ENCODE measurements around the gene MGLL.

Gene MGLL

DNA sequence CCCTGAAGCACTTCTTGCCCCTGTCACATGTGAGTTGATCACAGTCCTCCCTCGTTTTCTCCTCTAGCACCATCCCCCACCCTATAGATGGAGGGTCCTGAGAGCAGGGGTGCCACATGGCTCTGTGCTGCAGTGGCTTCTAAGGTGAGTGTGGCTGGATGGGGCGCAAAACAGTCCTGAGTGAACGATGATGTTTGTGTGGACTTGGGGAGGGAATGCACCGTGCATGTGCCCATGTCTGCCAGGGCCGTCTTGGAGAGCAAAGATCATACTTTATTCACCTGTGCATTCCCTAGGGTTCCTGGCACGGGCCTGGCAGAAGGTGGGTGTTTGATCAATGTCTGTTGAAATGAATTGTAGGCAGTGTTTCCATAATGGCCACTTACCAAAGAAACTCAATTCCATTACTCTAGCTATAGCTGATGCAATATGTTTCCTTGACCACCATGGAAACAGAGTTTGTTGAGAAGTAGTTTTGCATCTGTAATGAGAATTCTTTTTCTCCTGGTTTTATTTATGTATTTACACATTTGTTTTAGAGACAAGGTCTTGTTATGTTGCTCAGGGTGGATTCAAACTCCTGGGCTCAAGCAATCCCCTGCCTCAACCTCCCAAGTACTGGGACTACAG, 91.5 kb downstream of the MGLL start:
- in situ Hi-C loops (cut with HindIII; ENCODE audit: low pct_ligation_motif_present, low sequenced_read_pairs): no loop called here
- DNase-seq: no peak

GRCh38 chr3:127730171-127730570, 92.1 kb downstream of the MGLL start:
- Histone ChIP-seq H3K27me3 (replicated peaks) (no peaks in the 10 kb centered on the region), H3K4me3 (ENCODE audit: low read depth, low read length) (no peak overlapping the region), H3K36me3 (replicated peaks) (no peaks in the 10 kb centered on the region), H3K27ac (no peak overlapping the region)
- in situ Hi-C loops (cut with HindIII; ENCODE audit: low pct_ligation_motif_present, low sequenced_read_pairs): no loop called here
- TF ChIP-seq CTCF (IDR thresholded peaks at IDR 0.05; ENCODE audit: low read depth, low read length, missing control alignments): no peak
- no peak for DNase-seq

More for the DNA sequence above, 91.5 kb downstream of the MGLL start:
- Histone ChIP-seq H3K27ac (no peak overlapping the region), H3K4me3 (ENCODE audit: low read depth, low read length) (no peak overlapping the region), H3K36me3 (replicated peaks) (no peaks in the 10 kb centered on the region), H3K27me3 (replicated peaks) (no peaks in the 10 kb centered on the region)
- no peak for TF ChIP-seq CTCF (IDR thresholded peaks at IDR 0.05; ENCODE audit: low read depth, low read length, missing control alignments)

DNA sequence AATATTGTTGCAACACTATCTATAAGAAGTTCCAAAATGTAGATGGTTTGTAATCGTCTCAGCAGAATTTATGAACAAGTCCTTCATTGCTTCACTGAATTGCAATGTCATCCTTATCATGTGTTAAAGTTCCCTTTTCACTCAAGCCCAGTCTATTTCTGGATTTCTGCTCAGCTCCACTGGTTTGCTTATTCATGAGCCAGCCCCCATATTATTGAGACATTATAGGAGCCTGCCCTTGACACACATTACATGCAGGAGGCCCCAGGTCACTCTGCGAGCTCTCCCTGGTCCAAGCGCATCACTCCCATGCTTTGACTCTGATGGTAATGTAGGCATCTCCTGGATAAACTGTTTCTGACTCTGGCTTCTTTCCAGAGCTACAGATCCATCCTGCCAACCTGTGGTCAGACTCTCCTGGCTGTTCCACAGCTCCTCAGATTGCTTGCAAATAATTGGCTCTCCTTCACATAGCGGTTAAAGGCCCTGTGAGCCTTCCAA, 92.7 kb downstream of the MGLL start:
- no peaks in the 10 kb centered on the region for H3K27me3 ChIP-seq (replicated peaks)
- H3K27ac ChIP-seq: no peak overlapping the region
- TF ChIP-seq CTCF (IDR thresholded peaks at IDR 0.05; ENCODE audit: low read depth, low read length, missing control alignments): no peak
- H3K4me3 ChIP-seq (ENCODE audit: low read depth, low read length): no peak overlapping the region
- DNase-seq: no peak
- in situ Hi-C loops (cut with HindIII; ENCODE audit: low pct_ligation_motif_present, low sequenced_read_pairs): no loop called here
- H3K36me3 ChIP-seq (replicated peaks): no peaks in the 10 kb centered on the region

DNA sequence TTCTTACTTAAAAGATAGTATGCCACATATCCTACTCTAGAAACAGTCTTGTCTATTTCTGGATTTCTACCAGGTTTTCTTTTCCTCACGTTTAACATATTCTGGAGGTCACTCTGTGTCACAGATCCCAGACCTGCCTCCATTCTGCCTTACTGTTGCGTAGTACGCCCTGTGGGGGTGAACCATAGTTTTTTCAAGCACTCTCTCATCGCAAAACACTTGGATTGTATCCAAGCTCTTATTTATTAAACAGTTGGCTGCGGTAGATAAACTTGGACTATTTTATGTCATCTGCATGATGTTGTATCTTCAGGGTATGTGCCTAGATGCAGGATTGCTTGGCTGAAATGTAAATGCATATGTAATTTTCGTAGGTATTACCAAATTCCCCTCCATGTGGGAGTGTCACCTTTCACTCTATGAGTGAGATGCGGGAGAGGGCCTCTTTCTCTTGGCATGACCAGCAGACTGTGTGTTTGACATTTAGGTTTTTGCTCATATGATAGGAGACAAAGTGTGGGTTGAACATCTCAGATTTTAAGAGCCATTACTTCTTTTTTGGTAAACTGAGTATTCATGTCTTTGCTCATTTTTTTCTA, 93.8 kb downstream of the MGLL start:
- no peak for TF ChIP-seq CTCF (IDR thresholded peaks at IDR 0.05; ENCODE audit: low read depth, low read length, missing control alignments)
- no peak overlapping the region for H3K4me3 ChIP-seq (ENCODE audit: low read depth, low read length)
- H3K36me3 ChIP-seq (replicated peaks): no peaks in the 10 kb centered on the region
- no peak overlapping the region for H3K27ac ChIP-seq
- H3K27me3 ChIP-seq (replicated peaks): no peaks in the 10 kb centered on the region
- DNase-seq: no peak
- in situ Hi-C loops (cut with HindIII; ENCODE audit: low pct_ligation_motif_present, low sequenced_read_pairs): no loop called here

DNA sequence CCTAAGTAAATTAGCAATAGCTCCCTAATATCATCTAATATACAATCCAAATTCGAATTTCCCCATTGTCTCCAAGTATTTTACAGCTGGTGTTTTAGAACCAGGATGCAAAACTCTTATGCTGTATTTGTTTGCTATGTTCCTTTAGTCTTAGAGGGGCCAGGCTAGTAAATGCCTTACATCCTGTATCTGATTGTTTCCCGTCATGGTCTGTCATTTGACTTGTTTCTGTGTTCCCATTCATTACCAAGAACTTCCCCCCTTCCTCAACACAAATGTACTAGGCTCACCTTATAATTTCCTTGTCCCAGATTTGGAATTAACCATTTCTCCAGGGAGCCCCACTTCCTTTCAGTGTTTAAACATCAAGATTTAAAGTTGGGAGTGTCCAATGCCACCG, 95.4 kb downstream of the MGLL start:
- H3K36me3 ChIP-seq (replicated peaks): no peaks in the 10 kb centered on the region
- TF ChIP-seq CTCF (IDR thresholded peaks at IDR 0.05; ENCODE audit: low read depth, low read length, missing control alignments): no peak
- no peak overlapping the region for H3K27ac ChIP-seq
- no peak overlapping the region for H3K4me3 ChIP-seq (ENCODE audit: low read depth, low read length)
- H3K27me3 ChIP-seq (replicated peaks): no peaks in the 10 kb centered on the region
- no peak for DNase-seq
- in situ Hi-C loops (cut with HindIII; ENCODE audit: low pct_ligation_motif_present, low sequenced_read_pairs): no loop called here
